ENCODE data around the gene PCOLCE2. TPM values are rescaled to one million over a fixed set of nuclear protein-coding genes. Genes with fewer than 3 reads are reported as not detected.

The PCOLCE2 gene
- total RNA-seq, 4 donors from 2014 or later: 2.3 to 3.2 (median 2.5) TPM; not detected in 1

DNA sequence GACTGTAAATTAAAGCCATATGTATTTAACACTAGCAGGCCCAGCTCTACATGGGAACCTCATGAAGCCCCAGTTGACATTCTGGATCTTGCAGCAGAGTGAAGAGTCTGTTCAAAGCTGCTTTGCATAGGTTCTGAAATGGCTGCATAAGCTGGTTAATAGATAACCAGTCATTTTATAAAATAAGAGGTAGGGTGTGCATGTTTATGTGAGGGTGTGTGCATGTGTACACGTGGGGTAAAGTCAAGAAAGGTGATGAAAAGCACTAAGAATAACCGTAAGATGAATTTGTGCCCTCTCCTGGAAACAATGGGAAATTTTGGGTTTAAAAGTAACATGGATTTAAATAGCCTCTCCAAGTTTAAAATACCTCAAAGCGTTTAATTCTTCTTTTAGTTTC lies 41.6 kb upstream of the PCOLCE2 start:
- H3K27ac ChIP-seq: no peak overlapping the region
- H3K27me3 ChIP-seq: no peaks in the 10 kb centered on the region
- no peak for DNase-seq
- no peaks in the 10 kb centered on the region for H3K4me1 ChIP-seq
- no peaks in the 10 kb centered on the region for H3K36me3 ChIP-seq
- no peak for TF ChIP-seq POLR2A (IDR thresholded peaks at IDR 0.05)
- TF ChIP-seq, protein P1, sequence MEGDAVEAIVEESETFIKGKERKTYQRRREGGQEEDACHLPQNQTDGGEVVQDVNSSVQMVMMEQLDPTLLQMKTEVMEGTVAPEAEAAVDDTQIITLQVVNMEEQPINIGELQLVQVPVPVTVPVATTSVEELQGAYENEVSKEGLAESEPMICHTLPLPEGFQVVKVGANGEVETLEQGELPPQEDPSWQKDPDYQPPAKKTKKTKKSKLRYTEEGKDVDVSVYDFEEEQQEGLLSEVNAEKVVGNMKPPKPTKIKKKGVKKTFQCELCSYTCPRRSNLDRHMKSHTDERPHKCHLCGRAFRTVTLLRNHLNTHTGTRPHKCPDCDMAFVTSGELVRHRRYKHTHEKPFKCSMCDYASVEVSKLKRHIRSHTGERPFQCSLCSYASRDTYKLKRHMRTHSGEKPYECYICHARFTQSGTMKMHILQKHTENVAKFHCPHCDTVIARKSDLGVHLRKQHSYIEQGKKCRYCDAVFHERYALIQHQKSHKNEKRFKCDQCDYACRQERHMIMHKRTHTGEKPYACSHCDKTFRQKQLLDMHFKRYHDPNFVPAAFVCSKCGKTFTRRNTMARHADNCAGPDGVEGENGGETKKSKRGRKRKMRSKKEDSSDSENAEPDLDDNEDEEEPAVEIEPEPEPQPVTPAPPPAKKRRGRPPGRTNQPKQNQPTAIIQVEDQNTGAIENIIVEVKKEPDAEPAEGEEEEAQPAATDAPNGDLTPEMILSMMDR (IDR thresholded peaks at IDR 0.05): no peak
- H3K4me3 ChIP-seq: no peak overlapping the region
- H3K9me3 ChIP-seq: no peaks in the 10 kb centered on the region

DNA sequence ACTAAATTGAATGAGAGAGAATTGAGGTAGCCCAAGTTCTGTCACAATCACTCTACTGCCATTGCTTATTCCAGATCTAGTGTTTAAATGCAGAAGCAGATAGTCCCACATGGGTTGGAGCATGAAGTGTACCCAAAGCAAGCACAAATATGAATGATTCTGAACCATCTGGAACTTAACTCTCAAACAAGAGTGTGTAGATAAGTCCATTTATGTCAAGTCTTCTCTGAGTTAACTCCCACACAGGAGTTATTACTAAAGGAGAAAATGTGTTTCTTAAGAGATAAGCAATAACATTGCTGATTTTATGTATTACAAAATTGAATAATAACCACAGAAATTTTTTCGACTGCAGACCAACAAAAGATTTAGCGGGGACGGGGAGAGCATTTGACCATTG lies 41.0 kb upstream of the PCOLCE2 start:
- no peaks in the 10 kb centered on the region for H3K9me3 ChIP-seq
- no peaks in the 10 kb centered on the region for H3K27me3 ChIP-seq
- TF ChIP-seq POLR2A (IDR thresholded peaks at IDR 0.05): no peak
- TF ChIP-seq, protein P1 (IDR thresholded peaks at IDR 0.05): no peak
- DNase-seq: no peak
- H3K36me3 ChIP-seq: no peaks in the 10 kb centered on the region
- no peak overlapping the region for H3K4me3 ChIP-seq
- H3K4me1 ChIP-seq: no peaks in the 10 kb centered on the region
- no peak overlapping the region for H3K27ac ChIP-seq

DNA sequence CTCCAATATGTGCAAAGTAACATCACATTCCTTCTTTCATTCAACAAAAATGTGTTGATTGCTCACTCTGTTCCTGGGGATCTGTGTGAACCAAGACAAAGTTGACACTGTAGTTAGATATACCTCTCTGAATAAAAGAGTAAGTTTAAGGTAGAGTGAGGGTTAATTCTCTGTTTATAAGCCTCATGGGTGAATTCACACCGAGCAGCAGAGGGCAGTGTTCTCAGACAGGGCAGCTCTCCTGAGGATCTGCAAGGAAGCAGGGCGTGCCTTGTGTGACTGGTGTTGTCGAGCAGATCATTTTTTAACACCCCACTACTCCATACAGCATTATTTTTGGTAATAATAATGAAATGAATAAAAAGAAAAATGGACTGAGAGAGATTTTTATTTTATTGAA lies 40.2 kb upstream of the PCOLCE2 start:
- TF ChIP-seq, protein P1 (IDR thresholded peaks at IDR 0.05): peak in 4 of 6 experiments; percentile 36 to 57 (median 47)
- no peak for TF ChIP-seq POLR2A (IDR thresholded peaks at IDR 0.05)
- H3K4me1 ChIP-seq: no peaks in the 10 kb centered on the region
- no peaks in the 10 kb centered on the region for H3K27me3 ChIP-seq
- H3K36me3 ChIP-seq: no peaks in the 10 kb centered on the region
- H3K9me3 ChIP-seq: no peaks in the 10 kb centered on the region
- peak in 1 of 3 donors; percentile 74 for DNase-seq
- H3K27ac ChIP-seq: no peak overlapping the region
- no peak overlapping the region for H3K4me3 ChIP-seq

DNA sequence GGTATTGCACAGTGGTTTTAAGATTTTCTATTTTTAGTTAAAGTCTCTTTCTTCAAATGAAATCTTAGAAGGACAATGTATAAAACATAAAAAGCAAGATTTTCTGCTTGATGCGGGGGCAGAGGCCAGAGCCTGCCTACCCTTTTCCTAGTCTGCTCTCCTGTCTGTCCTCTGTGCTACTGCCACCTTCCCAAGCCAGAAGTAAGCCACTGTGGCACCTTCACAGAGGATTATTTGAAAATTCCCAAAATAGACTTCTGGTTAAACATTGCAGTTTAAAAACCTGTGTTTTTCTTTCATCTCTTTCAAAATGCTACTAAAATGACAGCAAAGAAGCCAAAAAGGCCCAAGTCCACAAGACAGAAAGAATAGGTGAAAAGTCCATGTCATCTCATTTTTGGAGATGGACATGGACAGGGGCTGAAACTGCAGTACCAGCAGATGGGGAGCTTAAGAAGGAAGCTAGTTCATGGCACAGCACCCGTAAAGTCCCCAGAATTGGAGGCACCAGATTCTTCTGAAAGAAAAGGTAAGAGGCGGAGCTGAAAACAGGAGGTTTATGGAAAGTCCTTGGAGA lies 37.6 kb upstream of the PCOLCE2 start:
- Histone ChIP-seq H3K27ac (no peak overlapping the region), H3K36me3 (no peaks in the 10 kb centered on the region), H3K9me3 (no peaks in the 10 kb centered on the region), H3K4me1 (no peaks in the 10 kb centered on the region), H3K27me3 (no peaks in the 10 kb centered on the region), H3K4me3 (no peak overlapping the region)
- TF ChIP-seq POLR2A (IDR thresholded peaks at IDR 0.05): no peak
- TF ChIP-seq, protein P1 (IDR thresholded peaks at IDR 0.05): no peak
- no peak for DNase-seq

DNA sequence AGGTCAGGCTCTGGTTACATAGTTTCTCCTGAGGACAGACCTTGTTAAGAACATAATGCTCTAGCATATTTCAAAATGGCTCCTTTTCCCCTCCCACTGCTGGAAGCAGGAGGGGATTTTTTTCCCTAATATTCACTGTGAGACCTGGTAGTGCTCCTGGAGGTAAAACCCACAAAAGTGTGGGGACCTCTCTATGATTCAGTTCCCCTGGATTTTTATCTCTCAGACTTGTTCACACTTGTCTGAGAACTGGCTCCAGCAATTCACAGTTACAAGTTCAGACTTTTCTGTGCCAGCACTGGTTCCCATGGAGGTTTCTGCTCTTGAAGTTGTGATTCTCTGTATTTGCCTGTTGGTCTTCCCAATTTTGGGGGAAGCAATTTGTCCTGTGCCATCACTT lies 36.3 kb upstream of the PCOLCE2 start:
- H3K4me3 ChIP-seq: no peak overlapping the region
- no peak overlapping the region for H3K27ac ChIP-seq
- no peaks in the 10 kb centered on the region for H3K4me1 ChIP-seq
- no peaks in the 10 kb centered on the region for H3K9me3 ChIP-seq
- no peaks in the 10 kb centered on the region for H3K27me3 ChIP-seq
- no peaks in the 10 kb centered on the region for H3K36me3 ChIP-seq
- TF ChIP-seq POLR2A (IDR thresholded peaks at IDR 0.05): no peak
- TF ChIP-seq, protein P1 (IDR thresholded peaks at IDR 0.05): no peak
- DNase-seq: no peak

DNA sequence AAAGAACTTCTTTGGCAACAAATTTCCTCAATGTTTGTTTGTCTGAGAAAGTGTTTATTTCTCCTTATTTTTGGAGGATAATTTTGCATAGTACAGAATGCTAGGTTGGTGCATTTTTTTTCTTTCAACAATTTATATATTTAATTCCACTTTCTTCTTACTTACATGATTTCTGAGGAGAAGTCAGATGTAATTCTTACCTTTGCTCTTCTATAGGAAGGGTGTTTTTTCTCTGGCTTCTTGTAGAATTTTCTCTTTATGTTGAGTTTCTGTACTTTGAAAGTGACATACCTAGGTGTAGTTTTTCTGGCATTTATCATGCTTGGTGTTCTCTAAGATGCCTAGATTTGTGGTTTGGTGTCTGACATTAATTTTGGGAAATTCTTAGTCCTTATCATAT lies 34.8 kb upstream of the PCOLCE2 start:
- TF ChIP-seq, protein P1 (IDR thresholded peaks at IDR 0.05): no peak
- TF ChIP-seq POLR2A (IDR thresholded peaks at IDR 0.05): no peak
- Histone ChIP-seq H3K9me3 (no peaks in the 10 kb centered on the region), H3K36me3 (no peaks in the 10 kb centered on the region), H3K4me3 (no peak overlapping the region), H3K27me3 (no peaks in the 10 kb centered on the region), H3K27ac (no peak overlapping the region), H3K4me1 (no peaks in the 10 kb centered on the region)
- no peak for DNase-seq
